RKO (cell line): ENCODE measurements around the gene PEAK1.

ENCODE experiments used
- DNase-seq: peaks from one replicate; pipeline ENCODE4 v3.0.0-alpha.2; 2016; ENCODE audit warnings: low spot score

Gene PEAK1

GRCh38 chr15:77402740-77403379 is 17.0 kb downstream of the PEAK1 start:
- peak; percentile 16 for DNase-seq

GRCh38 chr15:77400258-77400657 is 19.6 kb downstream of the PEAK1 start:
- no peak for DNase-seq

GRCh38 chr15:77398927-77399326 is 21.0 kb downstream of the PEAK1 start:
- DNase-seq = no peak

GRCh38 chr15:77396692-77397091 is 23.2 kb downstream of the PEAK1 start:
- DNase-seq = no peak

GRCh38 chr15:77395013-77395774 is 24.7 kb downstream of the PEAK1 start:
- no peak for DNase-seq

GRCh38 chr15:77393471-77393840 is 26.4 kb downstream of the PEAK1 start:
- DNase-seq = peak; percentile 29

GRCh38 chr15:77392762-77393470 is 27.0 kb downstream of the PEAK1 start:
- DNase-seq = no peak

- no peak for DNase-seq
These were observed 28.4 kb downstream of the PEAK1 start for GRCh38 chr15:77391372-77391951.

GRCh38 chr15:77387365-77388105 is 32.4 kb downstream of the PEAK1 start:
- DNase-seq = no peak

GRCh38 chr15:77386626-77387025 is 33.3 kb downstream of the PEAK1 start:
- no peak for DNase-seq

GRCh38 chr15:77384589-77385359 is 35.1 kb downstream of the PEAK1 start:
- DNase-seq = no peak

- no peak for DNase-seq
These were observed 35.8 kb downstream of the PEAK1 start for GRCh38 chr15:77384086-77384485.

GRCh38 chr15:77380033-77380432 is 39.9 kb downstream of the PEAK1 start:
- no peak for DNase-seq

- no peak for DNase-seq
These were observed 43.1 kb downstream of the PEAK1 start for GRCh38 chr15:77376770-77377169.

GRCh38 chr15:77375133-77375532 is 44.8 kb downstream of the PEAK1 start:
- no peak for DNase-seq

- DNase-seq = no peak
These were observed 46.5 kb downstream of the PEAK1 start for GRCh38 chr15:77373441-77373840.

- DNase-seq = no peak
These were observed 47.9 kb downstream of the PEAK1 start for GRCh38 chr15:77371850-77372563.

- no peak for DNase-seq
These were observed 49.3 kb downstream of the PEAK1 start for GRCh38 chr15:77370580-77370979.

- no peak for DNase-seq
These were observed 50.7 kb downstream of the PEAK1 start for GRCh38 chr15:77369168-77369567.

GRCh38 chr15:77367631-77368030 is 52.3 kb downstream of the PEAK1 start:
- DNase-seq = no peak

GRCh38 chr15:77361456-77361855 is 58.4 kb downstream of the PEAK1 start:
- no peak for DNase-seq
